H54 (cell line): ENCODE data around the gene GNAQ.

Source experiments
- DNase-seq: peaks from one replicate; pipeline ENCODE4 v3.0.0; 2011; ENCODE audit warnings: low spot score, mixed read lengths; ENCODE audit not compliant: insufficient read length
- FAIRE-seq: peaks from 3 replicates; lab custom pipeline; 2011; peaks lifted over from hg19 to GRCh38; lab: Jason Lieb, UNC
- POLR2A ChIP-seq: IDR thresholded peaks from 2 replicates; pipeline ENCODE4 v1.6.1; 2011; ENCODE audit warnings: low read depth, mild to moderate bottlenecking, low read length

GNAQ gene

DNA sequence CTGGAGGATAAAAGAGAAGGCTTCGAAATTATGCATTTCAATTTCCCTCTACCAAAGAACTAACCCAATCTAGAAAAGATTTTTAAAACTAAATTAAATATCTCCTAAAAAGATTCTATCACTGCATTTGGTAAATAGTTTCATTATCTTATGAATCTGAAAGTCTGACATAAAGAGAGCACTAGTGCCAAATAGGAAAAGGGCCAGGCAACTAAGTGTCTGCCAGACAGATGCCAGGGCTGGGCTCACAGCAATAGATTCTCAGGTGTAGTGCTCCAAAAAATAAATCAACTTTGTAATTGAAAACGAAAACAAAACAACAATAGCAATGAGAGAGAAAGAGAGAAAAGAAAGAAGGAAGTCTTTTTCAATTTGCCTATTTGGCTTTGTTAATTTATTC lies 225.8 kb downstream of the GNAQ start:
- FAIRE-seq (no peak), DNase-seq (no peak)

DNA sequence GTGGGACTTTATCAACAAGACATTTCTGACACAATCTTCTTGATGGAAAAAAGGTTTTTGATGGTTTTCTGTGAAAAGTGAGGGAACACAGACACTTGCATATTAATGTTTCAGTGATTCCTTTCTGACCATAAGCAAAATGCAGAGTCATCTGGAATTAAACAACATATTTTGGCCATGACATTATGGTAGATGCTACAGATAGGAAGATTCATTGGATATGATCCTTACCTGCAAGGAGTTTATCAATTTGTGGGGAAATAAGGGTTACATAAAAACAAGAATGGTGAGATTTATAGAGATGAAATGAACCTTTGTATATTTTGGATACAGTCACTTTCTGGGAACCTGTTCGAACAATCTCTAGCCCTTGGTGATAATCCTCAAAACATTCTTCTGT lies 228.2 kb downstream of the GNAQ start:
- TF ChIP-seq POLR2A = no peak
- FAIRE-seq (peak; percentile 93), DNase-seq (no peak)

More for the DNA sequence above, 225.8 kb downstream of the GNAQ start:
- TF ChIP-seq POLR2A = no peak

- DNase-seq = no peak
- no peak for TF ChIP-seq POLR2A
- FAIRE-seq = no peak
Observed at GRCh38 chr9:77802515-77803293, 228.9 kb downstream of the GNAQ start.

- TF ChIP-seq POLR2A = no peak
- no peak for FAIRE-seq
- no peak for DNase-seq
Observed at GRCh38 chr9:77802064-77802463, 229.5 kb downstream of the GNAQ start.

DNA sequence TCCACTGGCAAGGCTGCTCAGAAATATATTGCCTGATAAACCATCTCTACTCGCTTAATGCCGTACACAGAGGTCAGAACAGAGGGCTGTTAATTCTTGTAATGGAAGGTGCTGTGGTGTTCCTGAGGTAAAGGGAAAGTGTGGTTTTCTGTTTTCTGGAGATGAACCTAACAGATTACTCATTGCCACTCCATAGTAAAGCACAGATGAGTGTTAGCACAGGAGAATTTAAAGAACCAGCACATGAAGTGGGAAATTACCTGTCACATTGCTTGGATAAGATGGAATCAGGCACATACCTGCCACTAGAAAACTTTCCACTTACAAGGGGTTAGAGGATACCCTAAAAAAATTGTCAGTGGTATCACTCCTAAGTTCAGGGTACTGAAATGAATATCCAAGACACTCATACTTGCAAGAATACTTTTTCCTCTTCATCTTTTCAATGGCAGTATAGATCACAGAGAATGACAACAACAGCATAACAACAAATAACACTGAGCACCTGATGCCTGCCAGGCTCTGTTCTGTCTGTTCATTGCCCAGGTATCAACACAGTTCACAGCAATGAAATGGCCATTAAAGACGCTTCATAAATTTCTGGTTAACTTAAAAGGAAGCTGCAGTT lies 230.6 kb downstream of the GNAQ start:
- peak; percentile 92 for FAIRE-seq
- DNase-seq = no peak
- TF ChIP-seq POLR2A = no peak

GRCh38 chr9:77798140-77798539 lies 233.5 kb downstream of the GNAQ start:
- FAIRE-seq (no peak), DNase-seq (no peak)
- no peak for TF ChIP-seq POLR2A

DNA sequence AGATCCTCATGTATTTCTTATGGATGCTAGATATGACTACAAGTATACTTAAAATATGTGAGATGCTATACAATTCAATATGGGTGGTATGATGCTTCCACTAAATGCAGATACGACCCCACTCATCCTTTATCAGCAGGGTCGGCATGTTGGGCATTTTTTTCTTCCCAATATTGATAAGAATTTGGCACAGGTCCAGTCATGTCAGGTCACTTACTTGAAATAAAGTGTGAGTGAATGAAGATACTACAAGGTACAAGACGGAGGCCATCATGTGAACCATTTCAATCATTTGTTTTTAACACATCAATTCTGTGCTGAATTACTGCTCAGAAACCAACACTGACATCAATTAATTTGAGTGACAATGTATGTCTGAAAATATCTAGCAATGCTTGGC lies 236.6 kb downstream of the GNAQ start:
- TF ChIP-seq POLR2A = no peak
- DNase-seq = no peak
- FAIRE-seq = no peak

- DNase-seq = no peak
- FAIRE-seq = peak; percentile 100
- TF ChIP-seq POLR2A = no peak
Observed at GRCh38 chr9:77793849-77794248, 237.8 kb downstream of the GNAQ start.

DNA sequence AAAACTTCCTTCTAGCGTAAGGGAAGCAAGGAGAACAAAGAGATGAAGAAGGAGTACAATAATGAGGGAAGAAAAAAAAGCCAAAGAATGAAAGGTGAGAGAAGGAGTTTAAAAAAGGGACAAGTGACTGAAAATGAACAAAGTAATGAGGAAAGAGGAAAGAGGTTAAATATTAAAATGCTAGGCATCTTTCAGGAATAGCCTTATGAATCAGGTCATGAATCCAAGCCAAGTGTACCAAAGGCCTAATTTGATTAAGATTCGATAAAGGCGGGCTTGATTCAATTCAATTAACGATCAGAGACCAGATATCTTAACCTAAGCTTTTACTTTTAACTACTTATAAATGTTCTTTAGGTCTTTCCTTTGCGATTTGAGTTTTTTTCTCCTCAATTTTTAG lies 241.7 kb downstream of the GNAQ start:
- DNase-seq (no peak), FAIRE-seq (peak; percentile 15)
- TF ChIP-seq POLR2A = no peak

DNA sequence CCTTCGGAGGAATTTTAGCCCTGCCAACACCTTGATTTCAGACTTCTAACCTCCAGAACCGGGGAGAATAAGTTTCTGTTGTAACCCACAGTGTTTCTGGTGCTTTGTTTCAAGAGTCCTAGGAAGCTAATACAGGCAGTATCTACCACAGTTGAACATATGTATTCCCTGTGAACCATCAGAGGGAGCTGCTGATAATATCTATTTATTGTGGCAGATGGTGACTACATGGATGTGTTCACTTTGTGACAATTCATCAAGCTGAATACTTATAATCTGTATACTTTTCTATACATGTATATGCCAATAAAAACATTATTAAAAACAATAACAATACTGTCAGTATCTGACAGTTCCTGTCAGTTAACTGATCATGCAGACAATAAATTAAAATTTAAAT lies 246.3 kb downstream of the GNAQ start:
- FAIRE-seq (peak; percentile 87), DNase-seq (no peak)
- TF ChIP-seq POLR2A = no peak

DNA sequence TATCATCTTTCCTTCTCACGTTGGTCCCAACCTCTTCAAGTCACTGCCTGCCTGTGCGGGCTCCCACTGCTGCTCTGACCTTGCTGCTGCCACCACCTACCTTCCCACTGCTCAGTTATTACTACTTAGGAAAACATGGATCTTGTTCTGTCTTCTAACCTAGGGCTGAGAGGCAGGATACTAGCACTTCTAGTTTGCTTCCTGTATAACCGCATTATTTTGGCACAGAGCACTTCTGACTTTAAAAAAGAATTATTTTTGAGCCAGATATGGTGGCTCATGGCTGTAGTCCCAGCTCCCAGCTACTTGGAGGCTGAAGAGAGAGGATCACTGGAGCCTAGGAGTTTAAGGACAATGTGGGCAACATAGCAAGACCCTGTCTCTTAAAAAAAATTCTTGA lies 248.1 kb downstream of the GNAQ start:
- TF ChIP-seq POLR2A = no peak
- DNase-seq (no peak), FAIRE-seq (no peak)

DNA sequence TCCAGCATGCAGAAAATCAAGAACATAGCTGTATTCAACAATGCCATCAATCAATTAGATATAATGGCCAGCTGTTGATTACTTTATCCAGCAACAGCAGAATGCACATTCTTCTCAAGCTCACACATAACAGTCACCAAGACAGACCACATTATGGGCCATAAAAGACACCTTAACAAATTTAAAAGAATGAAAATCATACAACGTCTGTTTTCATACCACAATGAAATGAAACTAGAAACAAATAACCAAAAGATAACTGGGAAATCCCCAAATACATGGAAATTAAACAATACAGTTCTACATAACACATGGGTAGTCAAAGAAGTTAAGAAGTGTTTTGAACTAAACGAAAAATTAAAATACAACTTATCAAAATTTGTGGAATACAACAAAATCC lies 252.6 kb downstream of the GNAQ start:
- DNase-seq (no peak), FAIRE-seq (no peak)
- TF ChIP-seq POLR2A = no peak

DNA sequence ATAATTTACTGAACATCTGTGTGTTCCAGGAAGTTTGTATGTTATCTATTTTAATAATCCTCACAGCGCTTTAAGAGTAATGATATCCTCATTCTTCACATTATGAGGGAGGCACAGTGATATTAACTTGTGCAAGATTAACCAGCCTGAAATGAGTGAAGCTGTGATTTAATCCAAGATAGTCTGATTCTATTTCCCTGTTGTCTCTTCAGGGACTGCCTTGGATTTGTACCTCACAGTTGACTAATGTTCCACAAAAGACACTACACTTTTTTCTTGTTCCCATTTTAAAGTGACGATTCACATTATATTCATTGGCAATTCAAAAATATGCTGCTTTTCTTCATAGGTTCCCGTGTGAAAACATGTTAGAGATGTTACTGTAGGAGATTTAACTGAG lies 258.2 kb downstream of the GNAQ start:
- FAIRE-seq (peak; percentile 96), DNase-seq (no peak)
- no peak for TF ChIP-seq POLR2A

- no peak for DNase-seq
- no peak for FAIRE-seq
- no peak for TF ChIP-seq POLR2A
Observed at GRCh38 chr9:77772646-77773045, 259.0 kb downstream of the GNAQ start.

- TF ChIP-seq POLR2A = no peak
- DNase-seq (no peak), FAIRE-seq (no peak)
Observed at GRCh38 chr9:77771171-77771570, 260.4 kb downstream of the GNAQ start.
